Astrocyte of the spinal cord (primary cell): ENCODE data around the gene B3GNT8.

Experiments
- DNase-seq: peaks from one replicate; pipeline ENCODE4 v3.0.0; 2011; ENCODE audit warnings: low read depth, low spot score
- H3K4me3 ChIP-seq: 2 replicates; pipeline ENCODE4 v1.5.1; 2011; ENCODE audit warnings: low read depth, mild to moderate bottlenecking, low read length, moderate library complexity
- CTCF ChIP-seq: IDR thresholded peaks from 2 replicates; pipeline ENCODE4 v1.5.1; 2012; ENCODE audit warnings: low read depth, mild to moderate bottlenecking, low read length, inconsistent platforms
- in situ Hi-C: cut with HindIII; loops from 2 replicates; pipeline ENCODE4 v1.10.0; 2017; ENCODE audit warnings: low sequenced_read_pairs

Gene B3GNT8

GRCh38 chr19:41443813-41444455 is 16.8 kb upstream of the B3GNT8 start:
- no peak overlapping the region for H3K4me3 ChIP-seq
- TF ChIP-seq CTCF = no peak
- in situ Hi-C loops = no loop called here
- no peak for DNase-seq

- in situ Hi-C loops = no loop called here
- no peak for TF ChIP-seq CTCF
Measured at GRCh38 chr19:41442473-41443355, 15.5 kb upstream of the B3GNT8 start, which contains the start of gene ERICH4. TSS of gene ERICH4 (plus strand) at chr19:41443156. CDS start at chr19:41443170, 14 bp downstream.

GRCh38 chr19:41441321-41441945 is 14.3 kb upstream of the B3GNT8 start:
- TF ChIP-seq CTCF = no peak
- no peak for DNase-seq
- H3K4me3 ChIP-seq = no peak overlapping the region
- in situ Hi-C loops = no loop called here

More at GRCh38 chr19:41442473-41443355, 15.5 kb upstream of the B3GNT8 start, which contains the start of gene ERICH4:
- no peak within 1 kb of the TSS for H3K4me3 ChIP-seq
- DNase-seq = no peak

GRCh38 chr19:41439441-41440222 is 12.5 kb upstream of the B3GNT8 start, which contains the start of gene DMAC2:
TSS of gene DMAC2 (minus strand) at chr19:41439912. CDS start at chr19:41439899, 13 bp downstream.
- TF ChIP-seq CTCF = peak; percentile 54
- peak; percentile 98 for DNase-seq
- in situ Hi-C loops = no loop called here
- peak within 1 kb of the TSS; percentile 76 for H3K4me3 ChIP-seq

GRCh38 chr19:41437944-41438574 is 10.9 kb upstream of the B3GNT8 start:
- in situ Hi-C loops = no loop called here
- no peak overlapping the region for H3K4me3 ChIP-seq
- no peak for DNase-seq
- TF ChIP-seq CTCF = no peak
